Measurements from ENCODE around the gene TREML2. TPM values are rescaled to one million over a fixed set of nuclear protein-coding genes. Genes with fewer than 3 reads are reported as not detected.

TREML2 gene
- total and polyA plus RNA-seq, 2 of the 13 experiments (the other 11 are each of a cell fraction or from before 2014, with no cell fraction given): not detected

DNA sequence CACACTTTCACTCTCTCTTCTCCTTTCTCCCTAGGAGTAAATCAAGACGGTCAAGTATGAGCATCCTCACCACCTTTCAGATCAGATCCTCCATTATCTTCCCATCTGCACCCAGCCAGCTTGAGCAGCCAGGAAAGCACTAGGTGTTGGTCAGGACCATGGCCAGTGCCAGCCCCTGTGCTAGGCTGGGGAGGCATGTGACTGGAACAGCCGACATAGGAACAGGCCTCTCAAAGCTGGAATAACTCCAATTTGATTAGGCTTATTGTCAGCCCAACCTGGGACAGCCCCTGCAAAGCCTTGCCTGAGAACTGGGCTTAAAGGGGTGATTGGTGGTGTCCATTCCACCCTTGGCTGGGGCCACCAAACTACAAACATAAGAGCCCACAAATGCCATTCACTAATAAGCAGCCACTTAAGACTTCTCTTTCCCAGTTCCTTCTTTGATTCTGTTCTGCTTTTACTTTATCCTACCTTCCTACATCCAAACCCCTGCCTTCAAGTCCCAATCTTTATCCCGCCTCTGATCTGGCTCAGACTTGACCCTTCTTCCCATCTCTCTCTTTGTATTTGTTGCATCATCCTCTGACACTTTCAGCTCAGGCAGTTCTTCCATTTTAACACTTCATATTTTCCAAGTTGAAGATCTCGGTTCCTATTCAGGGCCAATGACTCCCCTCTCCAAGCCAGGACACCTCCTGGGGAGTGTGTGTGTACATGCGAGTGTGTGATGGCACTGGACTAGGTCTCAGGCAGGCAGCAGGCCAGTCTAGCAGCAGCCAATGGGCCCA, 33.6 kb downstream of the TREML2 start (continued):
- TF ChIP-seq ZNF142 (CRISPR knock-in tag; IDR thresholded peaks at IDR 0.05) (no peak), ZFP36L1 (CRISPR knock-in tag; IDR thresholded peaks at IDR 0.05) (no peak), ZNF326 (CRISPR knock-in tag; IDR thresholded peaks at IDR 0.05; ENCODE audit: borderline replicate concordance) (no peak), SMAD9 (CRISPR knock-in tag; IDR thresholded peaks at IDR 0.05) (no peak), ZKSCAN1 (IDR thresholded peaks at IDR 0.05; ENCODE audit: low read length) (no peak), ARNTL (CRISPR knock-in tag; IDR thresholded peaks at IDR 0.05) (no peak), E2F5 (CRISPR knock-in tag; conservative IDR thresholded peaks at IDR 0.05) (no peak), MTF2 (CRISPR knock-in tag; IDR thresholded peaks at IDR 0.05; ENCODE audit: borderline replicate concordance) (no peak), ZNF451 (CRISPR knock-in tag; IDR thresholded peaks at IDR 0.05) (no peak), NFKB2 (CRISPR knock-in tag; IDR thresholded peaks at IDR 0.05; ENCODE audit: borderline replicate concordance) (no peak), HES4 (CRISPR knock-in tag; IDR thresholded peaks at IDR 0.05; ENCODE audit: borderline replicate concordance) (no peak), CEBPB (IDR thresholded peaks at IDR 0.05; ENCODE audit: borderline replicate concordance, low read depth, low read length) (0 out of 2 replicates have a peak, but pooled peaks have one; percentile 29), MTF1 (CRISPR knock-in tag; IDR thresholded peaks at IDR 0.05) (no peak), IKZF1 (IDR thresholded peaks at IDR 0.05) (no peak), ARHGAP35 (CRISPR knock-in tag; IDR thresholded peaks at IDR 0.05; ENCODE audit: borderline replicate concordance) (no peak), GTF3A (CRISPR knock-in tag; conservative IDR thresholded peaks at IDR 0.05) (no peak)
- TF ChIP-seq, protein P1, sequence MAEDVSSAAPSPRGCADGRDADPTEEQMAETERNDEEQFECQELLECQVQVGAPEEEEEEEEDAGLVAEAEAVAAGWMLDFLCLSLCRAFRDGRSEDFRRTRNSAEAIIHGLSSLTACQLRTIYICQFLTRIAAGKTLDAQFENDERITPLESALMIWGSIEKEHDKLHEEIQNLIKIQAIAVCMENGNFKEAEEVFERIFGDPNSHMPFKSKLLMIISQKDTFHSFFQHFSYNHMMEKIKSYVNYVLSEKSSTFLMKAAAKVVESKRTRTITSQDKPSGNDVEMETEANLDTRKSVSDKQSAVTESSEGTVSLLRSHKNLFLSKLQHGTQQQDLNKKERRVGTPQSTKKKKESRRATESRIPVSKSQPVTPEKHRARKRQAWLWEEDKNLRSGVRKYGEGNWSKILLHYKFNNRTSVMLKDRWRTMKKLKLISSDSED (CRISPR knock-in tag; IDR thresholded peaks at IDR 0.05): no peak
- TF ChIP-seq, protein P2, sequence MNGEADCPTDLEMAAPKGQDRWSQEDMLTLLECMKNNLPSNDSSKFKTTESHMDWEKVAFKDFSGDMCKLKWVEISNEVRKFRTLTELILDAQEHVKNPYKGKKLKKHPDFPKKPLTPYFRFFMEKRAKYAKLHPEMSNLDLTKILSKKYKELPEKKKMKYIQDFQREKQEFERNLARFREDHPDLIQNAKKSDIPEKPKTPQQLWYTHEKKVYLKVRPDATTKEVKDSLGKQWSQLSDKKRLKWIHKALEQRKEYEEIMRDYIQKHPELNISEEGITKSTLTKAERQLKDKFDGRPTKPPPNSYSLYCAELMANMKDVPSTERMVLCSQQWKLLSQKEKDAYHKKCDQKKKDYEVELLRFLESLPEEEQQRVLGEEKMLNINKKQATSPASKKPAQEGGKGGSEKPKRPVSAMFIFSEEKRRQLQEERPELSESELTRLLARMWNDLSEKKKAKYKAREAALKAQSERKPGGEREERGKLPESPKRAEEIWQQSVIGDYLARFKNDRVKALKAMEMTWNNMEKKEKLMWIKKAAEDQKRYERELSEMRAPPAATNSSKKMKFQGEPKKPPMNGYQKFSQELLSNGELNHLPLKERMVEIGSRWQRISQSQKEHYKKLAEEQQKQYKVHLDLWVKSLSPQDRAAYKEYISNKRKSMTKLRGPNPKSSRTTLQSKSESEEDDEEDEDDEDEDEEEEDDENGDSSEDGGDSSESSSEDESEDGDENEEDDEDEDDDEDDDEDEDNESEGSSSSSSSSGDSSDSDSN (CRISPR knock-in tag; IDR thresholded peaks at IDR 0.05): no peak
